ENCODE results near the gene LRRTM4.
"Not testable (repeated sequence)": the region's sequence is repeated elsewhere in the genome, so short reads cannot be mapped to it uniquely, and the experiment has no call there.

Gene LRRTM4

DNA sequence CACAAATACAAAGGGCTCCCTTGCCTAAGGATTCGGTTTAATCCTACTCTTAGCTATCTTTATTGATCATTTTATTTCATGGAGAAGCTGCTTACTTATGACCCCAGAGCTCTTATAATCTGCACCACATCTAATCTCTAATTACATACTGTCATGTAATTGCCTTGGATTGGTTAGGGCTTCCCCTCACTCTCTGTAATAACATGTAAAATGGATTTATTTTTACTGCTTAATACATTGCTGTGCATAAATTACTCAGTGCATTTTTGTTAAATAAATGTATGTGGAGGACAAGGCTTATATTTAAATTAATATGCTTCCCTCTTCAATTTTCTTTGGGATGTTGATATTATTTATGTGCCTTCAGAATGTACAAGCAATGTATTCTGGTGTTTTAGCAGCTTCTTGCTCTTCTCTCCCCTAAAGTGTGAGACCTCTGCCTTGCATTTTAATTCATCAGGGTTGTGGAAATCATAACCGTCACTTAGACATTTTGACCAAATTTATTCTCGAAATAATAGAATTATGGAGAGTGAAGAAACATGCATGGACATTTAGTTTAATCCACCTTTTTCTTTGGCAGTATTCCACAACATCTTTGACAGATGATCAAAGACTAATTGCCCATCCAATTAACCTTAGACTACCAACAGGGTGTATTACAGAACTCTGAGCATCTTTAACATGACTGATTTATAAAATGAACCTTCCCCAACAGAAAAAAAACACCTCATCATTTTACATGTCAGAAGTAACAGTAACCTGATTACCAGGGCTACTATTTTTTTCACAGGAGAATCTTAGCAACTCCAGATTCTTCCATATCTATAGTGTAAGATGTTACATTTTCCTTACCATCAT lies 692.6 kb downstream of the LRRTM4 start:
- no peak for DNase-seq

DNA sequence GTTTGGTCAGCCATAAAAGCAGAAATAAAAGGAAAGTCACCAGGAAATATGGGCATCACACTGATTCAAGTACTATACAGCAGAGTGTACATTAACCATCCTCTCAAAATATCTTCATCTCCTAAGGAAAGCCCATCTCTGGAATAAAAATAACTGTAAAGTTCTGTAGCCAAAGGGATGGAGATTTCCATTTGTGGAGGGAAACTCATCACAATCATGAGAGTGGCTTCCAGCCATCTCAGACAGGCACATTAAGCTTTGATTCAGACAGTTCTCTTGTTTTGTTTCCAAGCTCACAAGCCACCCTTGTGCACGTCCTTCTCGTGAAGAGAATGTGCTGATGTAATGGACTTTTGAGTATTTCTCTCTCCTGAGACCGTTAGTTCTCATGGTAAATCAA lies 695.5 kb downstream of the LRRTM4 start:
- no peak for DNase-seq

DNA sequence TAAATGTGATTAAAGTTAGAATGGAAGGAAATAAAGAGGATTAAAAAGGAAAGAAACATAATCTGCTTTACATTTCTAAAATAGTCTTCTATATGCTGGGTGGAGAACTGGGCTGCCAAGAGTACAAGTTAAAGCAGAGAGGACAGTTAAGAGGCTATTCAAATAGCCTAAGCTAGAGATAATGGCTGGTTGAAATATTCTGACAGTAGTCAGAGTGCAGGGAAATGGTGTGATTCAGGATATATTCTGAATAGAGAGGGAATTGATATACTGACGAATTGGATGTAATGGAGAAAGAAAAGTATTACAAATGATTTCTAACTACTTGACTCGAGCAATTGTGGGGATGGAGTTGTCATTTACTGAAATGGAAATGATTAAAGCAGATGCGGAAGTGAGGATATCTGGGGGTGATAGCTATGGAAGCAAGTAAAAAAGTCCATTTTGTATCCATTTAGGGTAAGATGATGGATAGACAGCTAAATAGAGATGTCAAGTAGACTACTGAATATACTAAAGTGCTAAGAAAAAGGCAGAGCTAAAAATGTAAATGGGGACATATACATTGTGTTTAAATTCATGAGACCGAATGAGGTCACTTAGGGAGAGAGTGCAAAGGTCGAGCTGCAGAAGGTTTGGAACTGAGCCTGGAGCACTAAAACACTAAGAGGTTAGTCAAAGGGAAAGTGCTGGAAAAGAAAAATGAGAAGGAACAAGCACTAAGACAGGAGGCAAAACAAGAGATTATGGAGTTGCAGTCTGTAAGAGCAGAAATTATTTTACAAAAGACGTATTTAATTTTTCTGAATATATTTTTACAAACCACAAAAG lies 696.8 kb downstream of the LRRTM4 start:
- no peak for DNase-seq

DNA sequence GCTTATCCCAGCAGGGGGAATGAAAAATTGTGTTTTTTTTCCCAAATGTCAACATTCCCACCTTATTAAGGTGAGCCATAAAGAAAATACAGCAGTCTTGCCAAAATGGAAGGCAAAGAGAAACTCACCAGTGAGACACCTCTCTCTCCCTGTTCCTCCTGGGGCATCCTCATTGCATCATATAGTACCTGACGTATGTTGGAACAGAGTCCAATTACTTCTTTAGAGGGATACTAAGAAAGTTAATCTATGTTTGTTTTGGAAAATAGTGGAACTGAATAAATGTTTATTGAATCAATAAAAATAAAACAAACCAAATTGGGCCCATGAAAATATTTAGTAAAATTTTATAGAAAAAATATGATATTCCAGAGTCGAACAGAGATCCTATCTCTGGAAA lies 700.4 kb downstream of the LRRTM4 start:
- no peak for DNase-seq

DNA sequence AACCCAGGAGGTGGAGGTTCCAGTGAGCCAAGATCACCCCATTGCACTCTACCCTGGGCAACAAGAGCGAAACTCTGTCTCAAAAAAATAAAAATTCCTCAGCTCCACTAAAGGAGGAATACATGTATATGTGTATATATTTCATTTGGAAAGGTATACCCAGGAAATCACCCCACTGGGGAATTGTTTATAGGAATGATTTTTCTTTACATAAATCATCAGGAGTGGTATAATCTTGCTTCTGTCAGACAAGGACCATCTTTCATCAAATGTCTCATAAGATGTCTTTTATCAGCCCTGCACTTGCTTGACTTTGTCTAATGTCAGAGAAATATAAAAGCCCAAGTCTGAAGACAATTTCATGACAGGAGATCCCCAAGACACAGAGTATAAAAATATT lies 709.1 kb downstream of the LRRTM4 start:
- DNase-seq, result no peak

DNA sequence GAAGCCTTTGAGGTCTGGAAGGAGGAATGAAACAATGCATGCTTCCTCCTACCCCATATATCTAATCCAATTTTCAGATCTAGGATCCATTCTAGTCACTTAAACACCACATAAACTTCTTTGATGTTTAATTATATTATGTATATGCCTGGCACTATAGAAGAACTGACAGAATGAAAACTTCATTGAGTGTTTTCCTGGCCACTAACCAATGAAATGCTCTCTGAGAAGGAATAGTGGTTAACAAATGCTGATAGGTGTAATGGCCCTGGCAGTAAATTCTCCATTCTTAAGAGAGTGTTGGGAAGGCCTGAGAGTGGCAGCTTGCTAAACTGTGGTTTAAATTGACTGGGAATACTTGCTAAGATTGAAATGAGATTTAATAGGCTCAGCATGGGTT lies 710.0 kb downstream of the LRRTM4 start:
- no peak for DNase-seq

DNA sequence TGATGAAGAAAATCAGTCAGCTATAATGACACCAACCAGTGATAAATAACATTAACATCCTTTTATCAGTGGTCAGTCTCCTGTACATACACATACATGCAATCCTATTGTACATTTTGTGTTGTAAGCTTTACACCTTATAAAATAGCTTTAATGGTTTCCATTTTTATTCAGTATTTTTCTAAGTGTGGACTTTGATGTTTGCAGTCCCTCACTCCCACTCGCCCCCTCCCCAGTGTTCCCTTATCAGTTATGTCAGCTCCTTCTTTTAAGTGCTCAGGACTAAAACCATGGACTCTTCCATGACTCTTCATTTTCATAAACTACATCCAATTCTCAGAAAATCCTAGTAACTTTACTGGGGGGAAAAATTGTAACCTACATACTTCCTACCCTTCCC lies 713.0 kb downstream of the LRRTM4 start:
- DNase-seq, result no peak

DNA sequence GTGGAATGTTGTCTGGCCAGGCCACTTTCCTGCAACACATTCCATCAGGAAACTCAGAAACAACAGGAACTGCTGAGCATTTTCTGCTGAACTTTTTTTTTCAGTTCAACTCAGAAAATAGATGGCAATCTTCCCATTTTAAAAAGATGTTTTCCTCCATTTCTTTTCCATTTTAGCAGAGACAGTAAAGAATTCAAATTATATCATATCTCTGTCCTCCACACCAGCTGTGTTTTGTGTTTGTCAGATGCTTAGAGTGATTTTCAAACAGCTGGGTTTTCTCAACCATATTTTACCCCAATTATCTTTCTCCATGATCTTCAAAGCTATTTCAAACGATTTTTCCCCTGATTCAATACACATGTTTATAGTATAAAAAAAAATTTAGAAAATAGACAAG lies 713.4 kb downstream of the LRRTM4 start:
- no peak for DNase-seq

DNA sequence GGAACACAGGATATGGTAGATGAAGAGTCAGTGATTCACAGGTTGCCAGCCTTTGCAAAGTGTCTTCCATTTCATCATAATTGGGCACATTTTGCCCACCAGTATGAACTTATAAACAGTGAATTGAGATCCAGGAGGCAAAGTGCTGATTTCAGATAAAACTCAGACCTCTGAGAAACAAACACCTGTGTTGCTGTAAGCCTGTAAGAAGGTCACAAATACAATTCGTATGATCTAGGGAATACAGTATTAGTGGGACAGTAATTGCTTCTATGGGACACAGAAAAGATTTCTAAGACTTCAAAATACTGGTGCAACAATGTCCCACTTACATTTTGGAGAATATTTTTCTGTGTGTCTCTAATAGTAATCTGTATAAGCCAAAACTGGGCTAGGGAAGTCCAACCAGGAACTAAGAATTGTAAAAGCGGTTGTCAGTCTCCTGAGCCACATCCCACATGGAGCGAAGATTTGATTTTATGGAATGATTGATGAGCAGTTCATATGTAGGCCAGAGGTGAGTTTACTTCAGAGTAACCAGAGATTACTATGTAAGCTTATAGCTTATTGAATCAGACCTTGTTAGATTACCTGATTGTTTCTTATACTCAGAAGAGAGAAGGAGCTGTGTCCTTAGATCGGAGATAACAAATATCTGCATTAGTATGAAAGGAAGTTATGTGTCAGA lies 728.4 kb downstream of the LRRTM4 start:
- DNase-seq, result no peak

DNA sequence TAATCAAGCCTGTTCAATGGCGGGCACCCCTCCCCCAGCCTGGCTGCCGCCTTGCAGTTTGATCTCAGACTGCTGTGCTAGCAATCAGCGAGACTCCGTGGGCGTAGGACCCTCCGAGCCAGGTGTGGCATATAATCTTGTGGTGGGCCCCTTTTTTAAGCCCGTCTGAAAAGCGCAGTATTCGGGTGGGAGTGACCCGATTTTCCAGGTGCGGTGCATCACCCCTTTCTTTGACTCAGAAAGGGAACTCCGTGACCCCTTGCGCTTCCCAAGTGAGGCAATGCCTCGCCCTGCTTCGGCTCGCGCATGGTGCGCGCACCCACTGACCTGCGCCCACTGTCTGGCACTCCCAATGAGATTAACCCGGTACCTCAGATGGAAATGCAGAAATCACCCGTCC lies 740.9 kb downstream of the LRRTM4 start:
- DNase-seq, result not testable (repeated sequence)

DNA sequence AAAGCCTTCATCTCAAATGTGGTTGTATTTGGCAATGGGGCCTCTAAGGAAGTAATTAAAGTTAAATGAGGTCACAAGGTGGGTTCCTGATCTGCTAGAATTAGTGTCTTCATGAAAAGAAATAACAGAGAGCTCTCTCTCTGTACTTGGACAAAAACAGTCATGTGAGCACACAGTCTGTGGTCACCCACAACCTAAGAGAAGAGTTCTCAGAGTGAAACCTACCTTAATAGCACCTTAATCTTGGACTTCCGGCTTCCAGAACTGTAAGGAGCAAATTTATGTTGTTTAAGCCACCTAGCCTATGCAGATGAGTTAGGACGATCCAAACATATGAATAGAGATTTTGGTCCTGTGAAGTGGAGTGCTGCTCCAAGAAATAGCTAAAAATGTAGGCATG lies 758.9 kb downstream of the LRRTM4 start:
- DNase-seq, result no peak

DNA sequence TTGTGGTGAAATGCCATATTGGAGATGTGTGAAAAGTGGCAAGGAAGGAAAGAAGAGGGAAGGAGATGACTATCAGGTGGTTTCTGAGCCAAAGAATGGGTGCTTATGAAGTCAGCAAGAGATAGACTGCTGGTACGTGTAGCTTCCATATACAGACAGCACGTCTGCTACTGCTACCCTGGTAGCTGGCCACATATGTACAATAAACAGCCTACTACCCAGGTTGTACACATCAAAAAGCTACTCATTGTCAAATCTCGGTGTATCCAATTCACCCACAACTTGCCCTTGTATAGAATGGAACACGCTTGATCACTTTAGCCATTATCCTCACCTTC lies 761.8 kb downstream of the LRRTM4 start:
- DNase-seq, result no peak

DNA sequence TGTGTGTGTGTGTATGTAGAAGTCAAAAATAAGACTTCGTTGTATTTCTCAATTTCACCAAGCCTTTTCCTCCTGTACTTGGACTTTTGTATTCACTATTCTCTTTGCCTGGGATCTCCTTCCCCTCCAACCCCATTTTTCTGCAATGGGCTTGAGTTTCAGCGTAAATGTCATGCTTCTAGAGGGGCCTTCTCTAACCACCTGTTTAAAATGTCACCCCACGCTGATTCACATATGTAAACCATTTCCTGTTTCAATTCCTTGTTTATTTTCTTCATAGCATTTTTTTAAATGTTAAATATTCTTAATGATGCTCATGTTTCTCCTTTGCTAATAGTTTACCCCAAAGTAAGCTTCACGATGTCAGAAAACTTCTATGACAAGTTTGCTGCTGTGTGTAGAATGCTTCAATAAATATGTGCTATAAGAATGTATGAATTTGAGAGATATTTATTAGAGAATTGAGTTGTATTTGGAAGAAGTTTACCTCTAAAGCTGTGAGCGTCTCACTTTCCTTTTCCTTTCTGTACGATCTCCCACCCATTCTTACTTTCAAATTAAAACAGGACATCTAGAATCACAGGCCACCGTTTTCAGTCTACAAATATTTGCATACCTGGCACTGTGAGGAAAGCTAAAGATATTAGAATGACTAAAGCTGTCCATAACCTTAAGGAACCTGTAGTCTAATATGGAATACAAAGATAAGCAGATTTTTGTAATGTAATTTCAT lies 762.4 kb downstream of the LRRTM4 start:
- no peak for DNase-seq

DNA sequence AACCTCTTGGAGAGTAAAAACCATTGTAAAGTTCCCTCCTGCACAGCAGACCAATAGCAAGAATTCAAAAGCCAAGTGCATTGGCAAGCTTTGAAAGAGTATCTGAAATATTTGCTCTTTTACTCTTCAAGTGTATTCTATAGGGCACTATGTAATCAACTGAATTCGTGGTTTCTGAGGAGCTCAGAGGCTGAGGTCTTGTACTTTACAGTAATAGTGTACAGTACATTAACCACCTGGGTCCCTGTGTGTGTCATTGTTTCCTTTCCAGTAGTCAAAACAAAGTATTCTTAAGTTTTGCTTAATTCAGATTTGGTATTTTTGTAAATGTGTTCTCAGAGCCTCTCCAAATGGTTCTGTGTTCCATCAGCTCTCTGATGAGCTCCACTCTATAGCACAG lies 769.7 kb downstream of the LRRTM4 start:
- peak in 1 of 2 experiments; percentile 31 for DNase-seq

DNA sequence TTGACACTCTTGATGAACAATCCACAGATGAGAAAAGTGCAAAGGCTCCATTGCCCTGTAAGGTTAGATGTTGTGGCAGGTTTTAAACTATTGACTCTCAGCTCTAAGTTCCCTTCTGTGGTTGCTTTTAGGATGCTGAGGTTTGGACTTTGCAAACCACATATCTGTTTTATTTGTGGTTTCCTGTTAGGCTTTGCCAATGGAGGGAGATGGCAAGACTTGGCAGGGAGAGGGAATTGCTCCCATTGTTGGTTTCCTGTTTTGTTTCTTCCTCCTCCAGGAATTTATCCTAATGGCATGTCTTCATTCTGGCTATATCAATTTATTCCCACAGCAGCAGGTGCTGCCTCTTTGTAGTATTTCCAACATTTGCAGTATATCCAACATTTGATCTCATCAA lies 772.3 kb downstream of the LRRTM4 start:
- DNase-seq, result no peak

DNA sequence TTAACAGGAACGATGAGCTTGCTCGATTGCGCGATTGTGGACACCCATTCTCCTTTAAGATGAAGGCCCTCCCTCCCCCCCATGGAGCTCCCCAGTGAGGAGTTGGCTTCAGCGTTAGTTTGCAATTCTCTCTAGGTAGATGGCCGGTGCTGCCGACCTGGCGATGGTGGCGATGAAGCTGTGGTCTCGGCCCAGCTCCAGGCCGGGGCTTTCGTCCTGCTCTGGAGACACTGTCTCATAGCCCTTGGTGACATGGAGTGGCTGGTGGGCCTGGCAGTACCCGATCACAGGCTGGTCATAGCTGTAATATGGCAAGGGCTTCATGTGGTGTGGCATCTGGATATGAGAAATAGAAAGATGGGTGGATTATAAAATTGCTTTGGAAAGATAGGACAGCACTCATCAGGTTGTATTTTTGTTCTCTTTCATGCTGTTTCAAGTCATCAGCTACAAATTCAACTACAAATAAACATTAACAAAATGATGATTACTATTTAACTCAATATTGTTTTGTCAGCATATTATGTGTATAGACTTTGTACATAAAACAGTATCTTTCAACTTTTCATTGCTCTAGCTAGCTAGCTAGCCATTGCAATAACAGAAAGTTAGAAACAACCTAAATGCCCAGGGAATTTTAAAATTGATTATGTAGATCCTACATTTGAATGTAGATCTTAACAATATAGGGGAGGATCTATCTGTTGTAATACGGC lies 773.4 kb downstream of the LRRTM4 start:
- peak in 1 of 2 experiments; percentile 23 for DNase-seq

DNA sequence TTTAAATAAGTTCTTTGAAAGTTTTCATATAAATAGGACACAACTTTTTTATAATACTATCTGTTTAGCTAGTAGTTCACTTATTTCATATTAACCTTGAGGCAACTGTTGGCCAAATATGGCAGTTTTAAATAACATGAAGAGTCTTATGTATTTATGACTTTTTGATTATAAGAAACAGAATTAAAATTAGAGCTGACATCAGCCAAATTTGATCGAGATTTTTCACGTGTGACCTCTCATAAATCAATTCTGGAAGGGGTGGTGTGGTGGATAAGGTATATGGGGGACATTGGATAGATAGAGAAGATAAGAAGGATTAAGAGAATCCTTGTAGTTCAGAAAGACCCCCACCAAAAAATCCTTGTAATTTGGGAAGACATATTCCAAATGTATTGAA lies 776.6 kb downstream of the LRRTM4 start:
- no peak for DNase-seq

DNA sequence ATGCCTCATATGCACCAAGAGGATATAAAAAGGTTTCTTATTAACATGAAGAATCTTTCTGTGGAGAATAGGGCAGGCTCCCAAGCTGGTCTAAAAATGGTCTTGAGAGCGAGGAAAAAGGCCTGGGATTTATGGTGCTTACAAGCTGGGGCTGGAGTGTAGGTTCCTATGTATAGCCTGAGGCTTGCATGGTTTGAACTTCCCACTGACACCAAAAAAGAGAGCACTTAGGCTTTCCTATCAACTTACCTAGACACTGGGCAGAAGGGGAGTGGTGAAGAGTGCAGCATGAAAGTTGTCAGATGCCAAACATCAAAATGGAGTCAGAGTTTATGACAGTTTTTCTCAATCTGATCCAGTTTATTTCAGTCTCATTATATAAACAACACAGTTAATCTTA lies 784.6 kb downstream of the LRRTM4 start:
- DNase-seq, result no peak

DNA sequence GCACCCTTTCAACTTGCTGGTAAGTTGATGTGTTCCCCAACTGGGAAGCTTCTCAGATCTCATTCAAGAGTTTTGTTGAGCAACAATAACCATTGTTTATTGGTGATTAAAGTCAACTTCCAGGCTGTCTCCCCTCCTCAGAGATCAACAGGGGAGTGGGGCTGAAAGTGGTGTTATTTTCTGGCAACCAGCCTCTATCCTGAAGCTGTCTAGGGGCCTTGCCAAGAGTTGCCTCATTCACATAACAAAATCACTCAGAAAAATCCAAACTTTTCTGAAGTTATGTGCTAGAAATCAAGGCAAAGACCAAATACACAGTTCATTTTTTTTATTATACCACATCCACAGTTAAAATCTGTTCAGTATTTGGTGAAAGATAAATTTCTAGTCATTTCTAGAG lies 788.4 kb downstream of the LRRTM4 start:
- DNase-seq, result no peak

DNA sequence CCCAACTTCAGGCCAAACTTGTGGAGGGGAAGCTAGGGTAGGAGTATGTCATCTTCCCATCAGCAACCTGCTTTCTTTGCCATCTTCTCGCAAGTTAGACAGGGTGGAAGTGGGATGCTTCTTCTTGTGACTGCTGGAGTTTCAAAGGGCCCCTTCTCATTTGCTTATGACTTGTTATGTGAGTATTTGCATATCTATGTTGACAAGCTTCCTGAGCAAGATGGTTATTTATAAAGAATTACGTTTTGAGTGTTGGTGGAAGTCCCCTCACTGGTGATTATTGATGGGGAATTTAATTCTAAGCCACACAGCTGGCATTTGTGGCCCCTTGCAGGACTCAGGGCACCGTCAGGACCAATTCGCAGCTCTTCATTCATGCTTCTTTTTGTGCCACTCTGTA lies 791.0 kb downstream of the LRRTM4 start:
- DNase-seq, result no peak

DNA sequence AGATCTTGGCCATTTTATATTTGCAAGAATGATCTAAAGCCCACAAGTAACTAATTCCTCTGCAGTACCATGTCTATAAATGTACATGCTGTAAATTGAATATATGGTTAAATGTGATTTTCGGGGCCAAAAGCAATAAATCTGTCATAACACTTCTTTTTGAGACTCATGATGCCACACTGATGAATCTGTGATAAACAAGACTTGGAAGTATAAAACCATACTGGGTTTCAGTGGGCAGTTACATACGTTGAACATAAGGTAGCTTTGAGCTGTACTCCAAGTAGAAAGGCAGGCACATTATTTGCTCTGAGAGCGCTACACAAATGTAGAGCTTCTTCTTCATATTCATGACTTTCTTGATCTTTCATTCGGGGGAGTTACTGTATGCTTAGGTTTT lies 792.2 kb downstream of the LRRTM4 start:
- no peak for DNase-seq

DNA sequence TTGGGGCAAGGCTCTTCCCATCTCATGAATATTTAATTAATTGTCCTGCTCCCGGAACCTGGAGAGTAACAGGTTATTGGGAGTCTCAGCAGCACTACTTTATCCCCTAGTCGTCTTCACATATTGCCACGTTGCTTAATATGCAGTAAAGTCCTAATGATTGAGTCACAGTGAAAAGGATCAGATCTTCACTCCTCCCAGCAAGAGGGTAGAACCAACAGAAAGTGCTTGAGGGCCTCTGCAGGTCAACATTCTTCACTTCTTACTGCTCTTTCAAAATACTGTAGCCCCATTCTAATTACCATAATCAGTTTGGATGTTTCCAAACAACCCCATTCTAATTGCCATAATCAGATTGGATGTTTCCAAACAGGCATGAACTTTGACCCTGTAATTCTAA lies 801.0 kb downstream of the LRRTM4 start:
- no peak for DNase-seq

All from NCI-H2081 (cell line).